ENCODE results near the gene PGM2. TPM values are rescaled to one million over a fixed set of nuclear protein-coding genes. Genes with fewer than 3 reads are reported as not detected.
A peak's percentile ranks its signal among the peaks of the same experiment; 100 is the strongest.

The PGM2 gene
- total RNA-seq, 1 donor, result 20.3 TPM

- no peaks in the 10 kb centered on the region for H3K27me3 ChIP-seq (ENCODE audit: insufficient read depth, low read length)
- no peak overlapping the region for H3K4me3 ChIP-seq (ENCODE audit: insufficient read depth, low read length)
- H3K4me2 ChIP-seq (ENCODE audit: insufficient read depth, low read length), result no peak overlapping the region
- no peak for DNase-seq (ENCODE audit: insufficient read length, low spot score, missing footprints)
- H3K4me1 ChIP-seq (ENCODE audit: insufficient read depth, low read length), result peaks cover 7% of the 10 kb centered on the region
- no peaks in the 10 kb centered on the region for H4K20me1 ChIP-seq (ENCODE audit: insufficient read depth, low read length)
- H3K27ac ChIP-seq (ENCODE audit: low read depth, low read length), result no peak overlapping the region
- no peaks in the 10 kb centered on the region for H3K79me2 ChIP-seq (ENCODE audit: insufficient read depth, low read length)
- H3K9me3 ChIP-seq (ENCODE audit: low read depth, low read length), result no peaks in the 10 kb centered on the region
- no peak overlapping the region for H2AFZ ChIP-seq (ENCODE audit: low read length)
- H3K36me3 ChIP-seq (ENCODE audit: insufficient read depth, low read length), result peaks cover 11% of the 10 kb centered on the region
- no peak for TF ChIP-seq CTCF (IDR thresholded peaks at IDR 0.05; ENCODE audit: extremely low read depth, low read depth, low read length)
These were observed 41.8 kb downstream of the PGM2 start for GRCh38 chr4:37868238-37868637.

GRCh38 chr4:37872310-37872988 lies 46.0 kb downstream of the PGM2 start:
- DNase-seq (ENCODE audit: insufficient read length, low spot score, missing footprints), result no peak
- H3K4me1 ChIP-seq (ENCODE audit: insufficient read depth, low read length), result peaks cover 21% of the 10 kb centered on the region
- no peak overlapping the region for H3K4me2 ChIP-seq (ENCODE audit: insufficient read depth, low read length)
- no peak overlapping the region for H3K27ac ChIP-seq (ENCODE audit: low read depth, low read length)
- H3K79me2 ChIP-seq (ENCODE audit: insufficient read depth, low read length), result no peaks in the 10 kb centered on the region
- peaks cover under 1% of the 10 kb centered on the region for H3K36me3 ChIP-seq (ENCODE audit: insufficient read depth, low read length)
- no peaks in the 10 kb centered on the region for H3K9me3 ChIP-seq (ENCODE audit: low read depth, low read length)
- no peak for TF ChIP-seq CTCF (IDR thresholded peaks at IDR 0.05; ENCODE audit: extremely low read depth, low read depth, low read length)
- no peak overlapping the region for H2AFZ ChIP-seq (ENCODE audit: low read length)
- H3K4me3 ChIP-seq (ENCODE audit: insufficient read depth, low read length), result no peak overlapping the region
- H3K27me3 ChIP-seq (ENCODE audit: insufficient read depth, low read length), result no peaks in the 10 kb centered on the region
- H4K20me1 ChIP-seq (ENCODE audit: insufficient read depth, low read length), result no peaks in the 10 kb centered on the region

GRCh38 chr4:37873386-37873785 lies 46.9 kb downstream of the PGM2 start:
- Histone ChIP-seq H3K4me3 (ENCODE audit: insufficient read depth, low read length) (no peak overlapping the region), H3K4me2 (ENCODE audit: insufficient read depth, low read length) (no peak overlapping the region), H4K20me1 (ENCODE audit: insufficient read depth, low read length) (no peaks in the 10 kb centered on the region), H3K4me1 (ENCODE audit: insufficient read depth, low read length) (peaks cover 21% of the 10 kb centered on the region), H3K27me3 (ENCODE audit: insufficient read depth, low read length) (no peaks in the 10 kb centered on the region), H3K79me2 (ENCODE audit: insufficient read depth, low read length) (no peaks in the 10 kb centered on the region), H3K36me3 (ENCODE audit: insufficient read depth, low read length) (no peaks in the 10 kb centered on the region), H3K9me3 (ENCODE audit: low read depth, low read length) (no peaks in the 10 kb centered on the region), H3K27ac (ENCODE audit: low read depth, low read length) (no peak overlapping the region), H2AFZ (ENCODE audit: low read length) (no peak overlapping the region)
- DNase-seq (ENCODE audit: insufficient read length, low spot score, missing footprints), result peak; percentile 82
- no peak for TF ChIP-seq CTCF (IDR thresholded peaks at IDR 0.05; ENCODE audit: extremely low read depth, low read depth, low read length)

- TF ChIP-seq CTCF (IDR thresholded peaks at IDR 0.05; ENCODE audit: extremely low read depth, low read depth, low read length), result no peak
- H3K36me3 ChIP-seq (ENCODE audit: insufficient read depth, low read length), result no peaks in the 10 kb centered on the region
- no peak overlapping the region for H3K4me2 ChIP-seq (ENCODE audit: insufficient read depth, low read length)
- H3K79me2 ChIP-seq (ENCODE audit: insufficient read depth, low read length), result no peaks in the 10 kb centered on the region
- no peaks in the 10 kb centered on the region for H3K9me3 ChIP-seq (ENCODE audit: low read depth, low read length)
- no peak for DNase-seq (ENCODE audit: insufficient read length, low spot score, missing footprints)
- H4K20me1 ChIP-seq (ENCODE audit: insufficient read depth, low read length), result no peaks in the 10 kb centered on the region
- no peak overlapping the region for H3K4me3 ChIP-seq (ENCODE audit: insufficient read depth, low read length)
- no peak overlapping the region for H3K27ac ChIP-seq (ENCODE audit: low read depth, low read length)
- H2AFZ ChIP-seq (ENCODE audit: low read length), result no peak overlapping the region
- no peaks in the 10 kb centered on the region for H3K27me3 ChIP-seq (ENCODE audit: insufficient read depth, low read length)
- peaks cover 21% of the 10 kb centered on the region for H3K4me1 ChIP-seq (ENCODE audit: insufficient read depth, low read length)
These were observed 49.7 kb downstream of the PGM2 start for GRCh38 chr4:37876156-37876555.
